Liver (tissue), 9 donors: ENCODE data around the gene ACOT11. TPM values are rescaled to one million over a fixed set of nuclear protein-coding genes. Genes with fewer than 3 reads are reported as not detected.
A peak's percentile ranks its signal among the peaks of the same experiment; 100 is the strongest.

Source experiments
- DNase-seq: peaks from one replicate; pipeline ENCODE4 v3.0.0-alpha.2; 2017; ENCODE audit warnings: low spot score
- H3K27ac ChIP-seq, 2 donors: one replicate each; pipeline ENCODE4 v1.7.0; 2013; ENCODE audit warnings: inconsistent platforms in 2 of 2, low read length in 2 of 2, control low read depth in 1 of 2, low read depth in 1 of 2, mild to moderate bottlenecking in 1 of 2
- H3K27me3 ChIP-seq, 4 donors: one replicate each; pipeline versions ENCODE4 v1.6.1 to v1.7.0; 2013; ENCODE audit warnings: low read length in 3 of 4, inconsistent platforms in 1 of 4, mild to moderate bottlenecking in 1 of 4, moderate library complexity in 1 of 4; ENCODE audit not compliant: control insufficient read depth in 4 of 4, insufficient read depth in 4 of 4
- H3K36me3 ChIP-seq, 4 donors: one replicate each; pipeline versions ENCODE4 v1.6.1 to v1.7.0; 2013; ENCODE audit warnings: low read length in 3 of 4, mild to moderate bottlenecking in 3 of 4, low read depth in 1 of 4, moderate library complexity in 1 of 4; ENCODE audit not compliant: control insufficient read depth in 4 of 4, insufficient read depth in 3 of 4
- H3K4me1 ChIP-seq, 4 donors: one replicate each; pipeline versions ENCODE4 v1.6.1 to v1.7.0; 2013; ENCODE audit warnings: low read length in 3 of 4, mild to moderate bottlenecking in 3 of 4, moderate library complexity in 1 of 4; ENCODE audit not compliant: control insufficient read depth in 4 of 4, insufficient read depth in 4 of 4
- H3K4me3 ChIP-seq, 3 donors: one replicate each; pipeline versions ENCODE4 v1.6.1 to v1.7.0; 2013; ENCODE audit warnings: low read length in 3 of 3, control low read depth in 1 of 3, low read depth in 1 of 3, mild to moderate bottlenecking in 1 of 3
- H3K9ac ChIP-seq, 2 donors: one replicate each; pipeline ENCODE4 v1.7.0; 2013; ENCODE audit warnings: low read length in 2 of 2, mild to moderate bottlenecking in 2 of 2, moderate library complexity in 2 of 2, control low read depth in 1 of 2, low read depth in 1 of 2
- H3K9me3 ChIP-seq, 4 donors: one replicate each; pipeline versions ENCODE4 v1.6.1 to v1.7.0; 2013; ENCODE audit warnings: low read length in 3 of 4; ENCODE audit not compliant: control insufficient read depth in 4 of 4
- EGR1 ChIP-seq, 2 donors: IDR thresholded peaks; 2 replicates each; pipeline ENCODE4 v1.6.1; 2016 to 2018; ENCODE audit warnings: antibody characterized with exemption in 2 of 2, low read depth in 2 of 2
- FOXA2 ChIP-seq: IDR thresholded peaks from 2 replicates; pipeline ENCODE4 v1.6.1; 2016; ENCODE audit warnings: antibody characterized with exemption
- HNF4A ChIP-seq, 2 donors: conservative IDR thresholded peaks; 2 replicates each; pipeline ENCODE4 v1.6.1; 2016; ENCODE audit warnings: antibody characterized with exemption in 2 of 2, mild to moderate bottlenecking in 2 of 2
- HNF4G ChIP-seq: IDR thresholded peaks from 2 replicates; pipeline ENCODE4 v1.6.1; 2016; ENCODE audit warnings: antibody characterized with exemption
- NR2F2 ChIP-seq: IDR thresholded peaks from 2 replicates; pipeline ENCODE4 v1.6.1; 2016; ENCODE audit warnings: antibody characterized with exemption
- RAD21 ChIP-seq, 2 donors: IDR thresholded peaks; 2 replicates each; pipeline ENCODE4 v1.6.1; 2016; ENCODE audit warnings: antibody characterized with exemption in 2 of 2, mild to moderate bottlenecking in 2 of 2
- RXRA ChIP-seq, 2 donors: IDR thresholded peaks; 2 replicates each; pipeline ENCODE4 v1.6.1; 2017 to 2018; ENCODE audit warnings: antibody characterized with exemption in 2 of 2, mild to moderate bottlenecking in 1 of 2
- WGBS: extraction: QIAGEN DNeasy Blood & Tissue Kit; methylation state at CpG from one replicate; pipeline ENCODE4 v1.1.7; 2013; 5-methylcytosine and 5-hydroxymethylcytosine counted together
- polyA plus RNA-seq, 2 donors: library from polyadenylated mRNA; stranded (reverse) in 1 of 2; unstranded in 1 of 2; fragments of 200-250 nt in 1 of 2; fragments of >200 nt in 1 of 2; fragmentation: Nextera tagmentation in 1 of 2; extraction: Ambion mirVana in 1 of 2; gene quantifications; one replicate each; pipeline versions ENCODE4 v1.2.1 to v1.2.3, GENCODE V29; 2013 to 2015
- total RNA-seq, 2 donors: library from RNA; depleted of rRNA; stranded (reverse); fragments of >200 nt; gene quantifications; one replicate each; pipeline ENCODE4 v1.2.3, GENCODE V29; 2014
- TF ChIP-seq, protein P1 (sequence below): IDR thresholded peaks from 2 replicates; pipeline ENCODE4 v1.6.1; 2016; ENCODE audit warnings: antibody characterized with exemption, mild to moderate bottlenecking
- TF ChIP-seq, protein P2 (sequence below): IDR thresholded peaks from 2 replicates; pipeline ENCODE4 v1.6.1; 2016; ENCODE audit warnings: antibody characterized with exemption
- TF ChIP-seq, protein P3 (sequence below): fragments of 150-350 bp; IDR thresholded peaks from 2 replicates; pipeline ENCODE4 v1.5.1; 2017; ENCODE audit warnings: improper control_type of control experiment, low read depth, low read length; ENCODE audit not compliant: missing input control
- TF ChIP-seq, protein P4 (sequence below): IDR thresholded peaks from 2 replicates; pipeline ENCODE4 v1.6.1; 2016; ENCODE audit warnings: antibody characterized with exemption
- donor health status: healthy.
- donor health status: healthy.
- donor health status: healthy.
- donor health status: healthy.
- donor health status: healthy.

The ACOT11 gene
- total and polyA plus RNA-seq, 4 donors, result 0.13 to 1.1 (median 0.50) TPM

DNA sequence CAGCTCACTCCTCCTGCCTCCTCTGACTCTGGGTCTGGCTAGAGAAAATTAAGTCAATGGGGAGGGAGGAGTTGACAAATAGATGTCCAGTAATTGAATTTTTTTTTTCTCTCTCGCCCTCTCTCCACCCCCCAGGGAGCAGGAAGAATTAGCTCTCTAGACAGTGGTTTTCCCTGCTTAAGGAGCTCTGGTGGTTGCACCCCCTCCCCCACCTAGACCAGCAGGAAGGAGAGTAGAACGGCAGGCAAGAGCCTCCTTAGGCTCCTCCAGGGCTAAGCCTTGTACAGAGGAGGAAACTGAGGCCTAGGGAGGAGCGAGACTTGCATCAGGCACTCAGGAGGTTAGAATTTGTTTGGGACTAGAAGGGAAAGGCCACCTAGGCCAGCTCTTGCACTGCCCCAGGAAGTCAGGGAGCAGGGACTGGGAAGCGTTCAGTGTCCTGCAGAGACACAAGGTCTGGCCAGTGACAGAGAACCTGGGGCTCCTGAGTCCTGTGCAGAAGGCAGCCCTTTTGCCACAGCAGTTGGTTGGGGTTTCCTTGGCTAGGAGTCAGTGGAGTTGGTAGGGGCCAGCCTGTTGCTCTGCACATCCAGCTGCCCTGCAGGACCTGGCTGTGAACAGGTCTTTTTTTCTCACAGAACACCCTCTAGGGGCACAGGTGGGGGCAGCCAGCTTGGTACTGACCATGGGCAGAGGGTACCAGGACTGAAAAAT, 49.5 kb upstream of the ACOT11 start:
- WGBS, result 85% methylated on average over 4 of the region's 4 CpGs
- Histone ChIP-seq H3K27ac (no peak overlapping the region), H3K36me3 (no peaks in the 10 kb centered on the region), H3K9me3 (peaks cover 0 to 3% (median 0%) of the 10 kb centered on the region in 4 donors), H3K27me3 (no peaks in the 10 kb centered on the region), H3K4me1 (peaks cover 0 to 9% (median 7%) of the 10 kb centered on the region in 4 donors), H3K9ac (no peak overlapping the region), H3K4me3 (no peak overlapping the region)
- no peak for TF ChIP-seq RAD21 (IDR thresholded peaks at IDR 0.05)
- TF ChIP-seq, protein P1, sequence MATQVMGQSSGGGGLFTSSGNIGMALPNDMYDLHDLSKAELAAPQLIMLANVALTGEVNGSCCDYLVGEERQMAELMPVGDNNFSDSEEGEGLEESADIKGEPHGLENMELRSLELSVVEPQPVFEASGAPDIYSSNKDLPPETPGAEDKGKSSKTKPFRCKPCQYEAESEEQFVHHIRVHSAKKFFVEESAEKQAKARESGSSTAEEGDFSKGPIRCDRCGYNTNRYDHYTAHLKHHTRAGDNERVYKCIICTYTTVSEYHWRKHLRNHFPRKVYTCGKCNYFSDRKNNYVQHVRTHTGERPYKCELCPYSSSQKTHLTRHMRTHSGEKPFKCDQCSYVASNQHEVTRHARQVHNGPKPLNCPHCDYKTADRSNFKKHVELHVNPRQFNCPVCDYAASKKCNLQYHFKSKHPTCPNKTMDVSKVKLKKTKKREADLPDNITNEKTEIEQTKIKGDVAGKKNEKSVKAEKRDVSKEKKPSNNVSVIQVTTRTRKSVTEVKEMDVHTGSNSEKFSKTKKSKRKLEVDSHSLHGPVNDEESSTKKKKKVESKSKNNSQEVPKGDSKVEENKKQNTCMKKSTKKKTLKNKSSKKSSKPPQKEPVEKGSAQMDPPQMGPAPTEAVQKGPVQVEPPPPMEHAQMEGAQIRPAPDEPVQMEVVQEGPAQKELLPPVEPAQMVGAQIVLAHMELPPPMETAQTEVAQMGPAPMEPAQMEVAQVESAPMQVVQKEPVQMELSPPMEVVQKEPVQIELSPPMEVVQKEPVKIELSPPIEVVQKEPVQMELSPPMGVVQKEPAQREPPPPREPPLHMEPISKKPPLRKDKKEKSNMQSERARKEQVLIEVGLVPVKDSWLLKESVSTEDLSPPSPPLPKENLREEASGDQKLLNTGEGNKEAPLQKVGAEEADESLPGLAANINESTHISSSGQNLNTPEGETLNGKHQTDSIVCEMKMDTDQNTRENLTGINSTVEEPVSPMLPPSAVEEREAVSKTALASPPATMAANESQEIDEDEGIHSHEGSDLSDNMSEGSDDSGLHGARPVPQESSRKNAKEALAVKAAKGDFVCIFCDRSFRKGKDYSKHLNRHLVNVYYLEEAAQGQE, result no peak
- TF ChIP-seq, protein P2, sequence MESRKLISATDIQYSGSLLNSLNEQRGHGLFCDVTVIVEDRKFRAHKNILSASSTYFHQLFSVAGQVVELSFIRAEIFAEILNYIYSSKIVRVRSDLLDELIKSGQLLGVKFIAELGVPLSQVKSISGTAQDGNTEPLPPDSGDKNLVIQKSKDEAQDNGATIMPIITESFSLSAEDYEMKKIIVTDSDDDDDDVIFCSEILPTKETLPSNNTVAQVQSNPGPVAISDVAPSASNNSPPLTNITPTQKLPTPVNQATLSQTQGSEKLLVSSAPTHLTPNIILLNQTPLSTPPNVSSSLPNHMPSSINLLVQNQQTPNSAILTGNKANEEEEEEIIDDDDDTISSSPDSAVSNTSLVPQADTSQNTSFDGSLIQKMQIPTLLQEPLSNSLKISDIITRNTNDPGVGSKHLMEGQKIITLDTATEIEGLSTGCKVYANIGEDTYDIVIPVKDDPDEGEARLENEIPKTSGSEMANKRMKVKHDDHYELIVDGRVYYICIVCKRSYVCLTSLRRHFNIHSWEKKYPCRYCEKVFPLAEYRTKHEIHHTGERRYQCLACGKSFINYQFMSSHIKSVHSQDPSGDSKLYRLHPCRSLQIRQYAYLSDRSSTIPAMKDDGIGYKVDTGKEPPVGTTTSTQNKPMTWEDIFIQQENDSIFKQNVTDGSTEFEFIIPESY, result no peak
- TF ChIP-seq, protein P3, sequence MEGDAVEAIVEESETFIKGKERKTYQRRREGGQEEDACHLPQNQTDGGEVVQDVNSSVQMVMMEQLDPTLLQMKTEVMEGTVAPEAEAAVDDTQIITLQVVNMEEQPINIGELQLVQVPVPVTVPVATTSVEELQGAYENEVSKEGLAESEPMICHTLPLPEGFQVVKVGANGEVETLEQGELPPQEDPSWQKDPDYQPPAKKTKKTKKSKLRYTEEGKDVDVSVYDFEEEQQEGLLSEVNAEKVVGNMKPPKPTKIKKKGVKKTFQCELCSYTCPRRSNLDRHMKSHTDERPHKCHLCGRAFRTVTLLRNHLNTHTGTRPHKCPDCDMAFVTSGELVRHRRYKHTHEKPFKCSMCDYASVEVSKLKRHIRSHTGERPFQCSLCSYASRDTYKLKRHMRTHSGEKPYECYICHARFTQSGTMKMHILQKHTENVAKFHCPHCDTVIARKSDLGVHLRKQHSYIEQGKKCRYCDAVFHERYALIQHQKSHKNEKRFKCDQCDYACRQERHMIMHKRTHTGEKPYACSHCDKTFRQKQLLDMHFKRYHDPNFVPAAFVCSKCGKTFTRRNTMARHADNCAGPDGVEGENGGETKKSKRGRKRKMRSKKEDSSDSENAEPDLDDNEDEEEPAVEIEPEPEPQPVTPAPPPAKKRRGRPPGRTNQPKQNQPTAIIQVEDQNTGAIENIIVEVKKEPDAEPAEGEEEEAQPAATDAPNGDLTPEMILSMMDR, result no peak
- TF ChIP-seq RXRA (IDR thresholded peaks at IDR 0.05), result no peak
- TF ChIP-seq NR2F2, result no peak
- no peak for TF ChIP-seq EGR1 (IDR thresholded peaks at IDR 0.05; ENCODE audit: low read depth in 2 of 2)
- no peak for DNase-seq

DNA sequence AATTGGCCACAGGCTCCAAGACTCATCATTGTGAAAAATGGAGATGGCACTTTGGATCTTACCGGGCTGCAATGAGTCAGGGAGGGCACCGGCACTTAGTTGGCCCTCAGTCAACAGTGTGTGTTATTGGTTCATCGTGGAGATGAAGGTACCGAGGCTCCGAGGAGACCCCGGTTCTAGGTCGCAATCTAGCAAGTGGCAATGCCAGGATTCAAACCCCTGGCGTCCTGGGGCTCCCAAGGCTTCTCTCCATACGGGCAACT, 49.0 kb upstream of the ACOT11 start:
- peaks cover 0 to 3% (median 0%) of the 10 kb centered on the region in 4 donors for H3K9me3 ChIP-seq
- TF ChIP-seq EGR1 (IDR thresholded peaks at IDR 0.05; ENCODE audit: low read depth in 2 of 2), result no peak
- TF ChIP-seq, protein P2, result no peak
- TF ChIP-seq, protein P4, sequence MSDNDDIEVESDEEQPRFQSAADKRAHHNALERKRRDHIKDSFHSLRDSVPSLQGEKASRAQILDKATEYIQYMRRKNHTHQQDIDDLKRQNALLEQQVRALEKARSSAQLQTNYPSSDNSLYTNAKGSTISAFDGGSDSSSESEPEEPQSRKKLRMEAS, result no peak
- no peak for TF ChIP-seq HNF4G
- no peak for TF ChIP-seq RAD21 (IDR thresholded peaks at IDR 0.05)
- TF ChIP-seq HNF4A (conservative IDR thresholded peaks at IDR 0.05), result no peak
- TF ChIP-seq, protein P1, result no peak
- no peak for TF ChIP-seq FOXA2
- H3K4me1 ChIP-seq, result peaks cover 0 to 9% (median 7%) of the 10 kb centered on the region in 4 donors
- no peak for DNase-seq
- H3K9ac ChIP-seq, result no peak overlapping the region
- WGBS, result 5% methylated on average over 9 of the region's 9 CpGs
- H3K36me3 ChIP-seq, result no peaks in the 10 kb centered on the region
- H3K4me3 ChIP-seq, result peak overlapping the region in 1 of 3 donors; percentile 48
- H3K27me3 ChIP-seq, result no peaks in the 10 kb centered on the region
- H3K27ac ChIP-seq, result no peak overlapping the region
